HCT116 (cell line): ENCODE data around the gene HOXB8. TPM values are rescaled to one million over a fixed set of nuclear protein-coding genes. Genes with fewer than 3 reads are reported as not detected.

Experiments used
- ATAC-seq: fragments of 200-7000 bp; cut with Tn5 transposase; 2 replicates; pipeline ENCODE4 v1.9.1; 2020; ENCODE audit warnings: mild to moderate bottlenecking, moderate library complexity
- BruUV-seq: library from RNA; stranded (reverse); fragments of 400-500 nt; replicated peaks from 2 replicates; lab custom pipeline; 2021; lab: Mats Ljungman, UMichigan
- CTCF ChIA-PET: fragments of 300-600 bp; sonication (Branson Sonifier 250); formaldehyde crosslinking; loops from one replicate; lab custom pipeline; 2021; ENCODE audit warnings: antibody characterized with exemption; lab: Charles Lee
- POLR2A ChIA-PET: fragments of 300-600, 350-600 bp; sonication (Branson Sonifier 250); formaldehyde crosslinking; loops from one replicate; lab custom pipeline; 2021; ENCODE audit warnings: antibody characterized with exemption; lab: Charles Lee
- RAD21 ChIA-PET, 2 experiments: fragments of 300-600 bp; sonication (Branson Sonifier 250); formaldehyde crosslinking; loops; one replicate each; lab custom pipeline; 2023; ENCODE audit warnings: low total read pairs in 2 of 2; ENCODE audit not compliant: uncharacterized antibody in 2 of 2, unreplicated experiment in 2 of 2, low non-redundant PET in 1 of 2; lab: Charles Lee
- DNase-seq: peaks from one replicate; pipeline ENCODE4 v3.0.0-alpha.2; 2010; ENCODE audit warnings: low read depth, low spot score
- H2AFZ ChIP-seq: fragments of 200-600 bp; shearing (Covaris generic), sonication (generic); 2 replicates; pipeline ENCODE4 v1.6.1; 2017; ENCODE audit warnings: low read depth, mixed run types, mixed read lengths, antibody characterized with exemption, low read length; ENCODE audit not compliant: poor library complexity, severe bottlenecking
- H3K27ac ChIP-seq: 2 replicates; pipeline ENCODE4 v1.5.1; 2012; ENCODE audit warnings: low read depth, low read length
- H3K27me3 ChIP-seq: fragments of 200-600 bp; sonication (generic); 2 replicates; pipeline ENCODE4 v1.6.1; 2016; ENCODE audit warnings: mixed run types, low read length, mixed read lengths; ENCODE audit not compliant: insufficient read depth
- H3K36me3 ChIP-seq, 2 experiments: fragments of 200-500 bp in 1 of 2; fragments of 200-600 bp in 1 of 2; sonication (Bioruptor generic) in 1 of 2; sonication (generic) in 1 of 2; 2 replicates each; pipeline versions ENCODE4 v1.5.1 to v1.6.1; 2014 to 2016; ENCODE audit warnings: low read length in 2 of 2, inconsistent platforms in 1 of 2, mixed read lengths in 1 of 2, mixed run types in 1 of 2; ENCODE audit not compliant: insufficient read depth in 2 of 2, control insufficient read depth in 1 of 2
- H3K4me1 ChIP-seq, 2 experiments: fragments of 200-600 bp in 1 of 2; sonication (generic) in 1 of 2; 2 replicates each; pipeline versions ENCODE4 v1.5.1 to v1.6.1; 2012 to 2017; ENCODE audit warnings: low read length in 2 of 2, inconsistent platforms in 1 of 2, mild to moderate bottlenecking in 1 of 2, mixed read lengths in 1 of 2, mixed run types in 1 of 2, moderate library complexity in 1 of 2; ENCODE audit not compliant: insufficient read depth in 2 of 2, control insufficient read depth in 1 of 2
- H3K4me2 ChIP-seq: fragments of 200-600 bp; sonication (generic); 2 replicates; pipeline ENCODE4 v1.6.1; 2017; ENCODE audit warnings: mixed run types, low read length, mixed read lengths
- H3K4me3 ChIP-seq, 2 experiments: fragments of 200-600 bp in 1 of 2; sonication (generic) in 1 of 2; replicated peaks in 1 of 2; 2 replicates each; pipeline ENCODE4 v1.5.1; 2011 to 2016; ENCODE audit warnings: low read length in 2 of 2, control low read depth in 1 of 2, low read depth in 1 of 2, mild to moderate bottlenecking in 1 of 2, mixed read lengths in 1 of 2, mixed run types in 1 of 2
- H3K79me2 ChIP-seq: fragments of 200-600 bp; sonication (generic); 2 replicates; pipeline ENCODE4 v1.6.1; 2017; ENCODE audit warnings: mild to moderate bottlenecking, mixed run types, low read length, moderate library complexity, mixed read lengths; ENCODE audit not compliant: insufficient read depth
- H3K9ac ChIP-seq: fragments of 200-600 bp; sonication (generic); 2 replicates; pipeline ENCODE4 v1.6.1; 2016; ENCODE audit warnings: low read length, mixed read lengths
- H3K9me2 ChIP-seq: fragments of 200-600 bp; sonication (generic), shearing (Covaris generic); 2 replicates; pipeline ENCODE4 v1.6.1; 2017; ENCODE audit warnings: mixed run types, mild to moderate bottlenecking, moderate library complexity; ENCODE audit not compliant: insufficient read depth
- H3K9me3 ChIP-seq, 2 experiments: fragments of 200-500 bp in 1 of 2; fragments of 200-600 bp in 1 of 2; sonication (Bioruptor generic) in 1 of 2; sonication (generic) in 1 of 2; 2 replicates each; pipeline ENCODE4 v1.6.1; 2014 to 2017; ENCODE audit warnings: low read length in 2 of 2, mixed read lengths in 2 of 2, inconsistent platforms in 1 of 2, low read depth in 1 of 2, mild to moderate bottlenecking in 1 of 2, mixed run types in 1 of 2, moderate library complexity in 1 of 2; ENCODE audit not compliant: control insufficient read depth in 1 of 2, insufficient read depth in 1 of 2
- H4K20me1 ChIP-seq: fragments of 200-600 bp; sonication (generic), shearing (Covaris generic); 2 replicates; pipeline ENCODE4 v1.6.1; 2017; ENCODE audit warnings: mixed run types, mild to moderate bottlenecking, moderate library complexity; ENCODE audit not compliant: insufficient read depth
- CEBPB ChIP-seq: IDR thresholded peaks from 2 replicates; pipeline ENCODE4 v1.6.1; 2012; ENCODE audit warnings: low read depth
- MAX ChIP-seq: IDR thresholded peaks from 2 replicates; pipeline ENCODE4 v1.6.1; 2012
- POLR2A ChIP-seq: IDR thresholded peaks from 2 replicates; pipeline ENCODE4 v1.7.0; 2011; ENCODE audit warnings: borderline replicate concordance; ENCODE audit not compliant: insufficient read depth, insufficient read length; ENCODE audit errors: extremely low read depth
- POLR2AphosphoS5 ChIP-seq: IDR thresholded peaks from 2 replicates; pipeline ENCODE4 v1.6.1; 2011; ENCODE audit warnings: mild to moderate bottlenecking, low read depth, low read length, moderate library complexity
- RAD21 ChIP-seq: IDR thresholded peaks from 2 replicates; pipeline ENCODE4 v1.6.1; 2012; ENCODE audit warnings: low read depth, mild to moderate bottlenecking
- TCF7L2 ChIP-seq: IDR thresholded peaks from 2 replicates; pipeline ENCODE4 v1.7.0; 2011; ENCODE audit warnings: borderline replicate concordance, inconsistent platforms; ENCODE audit not compliant: insufficient read depth, insufficient read length; ENCODE audit errors: extremely low read depth
- ZNF274 ChIP-seq: fragments of 200-500 bp; sonication (Bioruptor generic); IDR thresholded peaks from 2 replicates; pipeline ENCODE4 v1.6.1; 2014; ENCODE audit warnings: mild to moderate bottlenecking, low read depth, low read length, inconsistent platforms
- intact Hi-C: fragments of 100-400 bp; cut with micrococcal nuclease; formaldehyde crosslinking; loops from 2 replicates; pipeline ENCODE4 v1.10.0; 2022
- total RNA-seq: library from RNA; stranded (reverse); gene quantifications from one replicate; pipeline ENCODE4 v1.2.1, GENCODE V29; 2021; ENCODE audit not compliant: unreplicated experiment
- TF ChIP-seq, protein P1 (sequence below): IDR thresholded peaks from 2 replicates; pipeline ENCODE4 v1.6.1; 2012
- TF ChIP-seq, protein P2 (sequence below), 3 experiments: fragments of 200-600 bp in 1 of 3; sonication (generic) in 1 of 3; IDR thresholded peaks in 2 of 3; conservative IDR thresholded peaks in 1 of 3; 2 replicates each; pipeline ENCODE4 v1.5.1; 2012 to 2017; ENCODE audit warnings: low read depth in 2 of 3, low read length in 2 of 3, antibody characterized with exemption in 1 of 3, borderline replicate concordance in 1 of 3, control low read depth in 1 of 3, mild to moderate bottlenecking in 1 of 3, mixed read lengths in 1 of 3, mixed run types in 1 of 3, moderate library complexity in 1 of 3; ENCODE audit not compliant: insufficient read depth in 1 of 3

HOXB8 gene
- total RNA-seq, 1 experiment from 2014 or later = 44.7 TPM

DNA sequence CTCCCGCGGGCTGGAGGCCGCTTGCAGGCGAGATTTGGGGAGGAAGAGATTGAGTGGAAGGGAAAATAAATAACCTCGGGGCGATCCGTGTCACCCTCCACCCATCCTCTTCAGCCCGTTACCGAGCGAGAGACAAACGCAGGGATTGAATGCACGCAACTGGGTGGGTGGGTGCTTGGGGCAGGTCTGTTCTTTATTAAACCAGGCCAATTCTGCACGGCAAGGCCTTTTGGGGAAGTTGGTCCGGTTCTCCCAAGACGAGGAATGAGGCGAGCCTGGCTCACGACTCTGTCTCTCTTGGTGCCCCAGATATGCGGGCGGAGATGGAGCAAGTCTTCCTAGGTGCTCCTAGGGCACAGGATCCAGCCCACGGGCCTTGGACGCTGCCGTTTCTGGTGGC lies 3.9 kb downstream of the HOXB8 start:
- peak overlapping the region; percentile 75 for H2AFZ ChIP-seq

More for the DNA sequence above, 3.9 kb downstream of the HOXB8 start:
- DNase-seq (no peak), ATAC-seq (peak; percentile 10)
- no peaks in the 10 kb centered on the region for H4K20me1 ChIP-seq
- H3K27ac ChIP-seq = peak overlapping the region; percentile 98
- H3K4me1 ChIP-seq = peaks cover 16 to 53% of the 10 kb centered on the region in 2 experiments; a peak in 3 of 4 replicates
- CTCF ChIA-PET = no interaction called here
- H3K36me3 ChIP-seq = no peaks in the 10 kb centered on the region
- BruUV-seq = no TSS peak
- POLR2A ChIA-PET = no interaction called here
- H3K9me2 ChIP-seq = no peaks in the 10 kb centered on the region
- TF ChIP-seq POLR2AphosphoS5 (no peak), MAX (no peak), ZNF274 (no peak), RAD21 (no peak), TCF7L2 (no peak), CEBPB (no peak), POLR2A (no peak)
- TF ChIP-seq, protein P1, sequence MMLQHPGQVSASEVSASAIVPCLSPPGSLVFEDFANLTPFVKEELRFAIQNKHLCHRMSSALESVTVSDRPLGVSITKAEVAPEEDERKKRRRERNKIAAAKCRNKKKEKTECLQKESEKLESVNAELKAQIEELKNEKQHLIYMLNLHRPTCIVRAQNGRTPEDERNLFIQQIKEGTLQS = no peak
- TF ChIP-seq, protein P2, sequence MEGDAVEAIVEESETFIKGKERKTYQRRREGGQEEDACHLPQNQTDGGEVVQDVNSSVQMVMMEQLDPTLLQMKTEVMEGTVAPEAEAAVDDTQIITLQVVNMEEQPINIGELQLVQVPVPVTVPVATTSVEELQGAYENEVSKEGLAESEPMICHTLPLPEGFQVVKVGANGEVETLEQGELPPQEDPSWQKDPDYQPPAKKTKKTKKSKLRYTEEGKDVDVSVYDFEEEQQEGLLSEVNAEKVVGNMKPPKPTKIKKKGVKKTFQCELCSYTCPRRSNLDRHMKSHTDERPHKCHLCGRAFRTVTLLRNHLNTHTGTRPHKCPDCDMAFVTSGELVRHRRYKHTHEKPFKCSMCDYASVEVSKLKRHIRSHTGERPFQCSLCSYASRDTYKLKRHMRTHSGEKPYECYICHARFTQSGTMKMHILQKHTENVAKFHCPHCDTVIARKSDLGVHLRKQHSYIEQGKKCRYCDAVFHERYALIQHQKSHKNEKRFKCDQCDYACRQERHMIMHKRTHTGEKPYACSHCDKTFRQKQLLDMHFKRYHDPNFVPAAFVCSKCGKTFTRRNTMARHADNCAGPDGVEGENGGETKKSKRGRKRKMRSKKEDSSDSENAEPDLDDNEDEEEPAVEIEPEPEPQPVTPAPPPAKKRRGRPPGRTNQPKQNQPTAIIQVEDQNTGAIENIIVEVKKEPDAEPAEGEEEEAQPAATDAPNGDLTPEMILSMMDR (IDR thresholded peaks at IDR 0.05 in 2 of 3, conservative IDR thresholded peaks at IDR 0.05 in 1 of 3; ENCODE audit: borderline replicate concordance in 1 of 3, insufficient read depth in 1 of 3, low read depth in 2 of 3, low read length in 2 of 3) = no peak
- no peaks in the 10 kb centered on the region for H3K27me3 ChIP-seq
- intact Hi-C loops = loop anchor here (10.0 kb wide), 1 partner anchor 126 kb away; no protein-coding TSS in a partner anchor
- no peaks in the 10 kb centered on the region for H3K9me3 ChIP-seq
- peak overlapping the region; percentile 95 for H3K4me2 ChIP-seq
- RAD21 ChIA-PET = no interaction called here
- peak overlapping the region; percentile 80 to 90 for H3K4me3 ChIP-seq
- peaks cover 69% of the 10 kb centered on the region for H3K79me2 ChIP-seq
- peak overlapping the region; percentile 97 for H3K9ac ChIP-seq
